HepG2 (cell line): ENCODE measurements around the gene PSRC1. TPM values are rescaled to one million over a fixed set of nuclear protein-coding genes. Genes with fewer than 3 reads are reported as not detected.

ENCODE experiments used
- ATAC-seq: fragments of 200-7000 bp; cut with Tn5 transposase; 3 replicates; pipeline ENCODE4 v1.9.1; 2020; ENCODE audit warnings: mild to moderate bottlenecking, moderate library complexity
- Bru-seq: library from RNA; stranded (reverse); fragments of 400-500 nt; gene quantifications from one replicate; lab custom pipeline; 2021; lab: Mats Ljungman, UMichigan
- BruChase-seq, 2 experiments: library from RNA; stranded (reverse); fragments of 400-500 nt; gene quantifications; one replicate each; lab custom pipeline; 2021; lab: Mats Ljungman, UMichigan
- BruUV-seq: library from RNA; stranded (reverse); fragments of 400-500 nt; replicated peaks from 2 replicates; lab custom pipeline; 2021; lab: Mats Ljungman, UMichigan
- CTCF ChIA-PET: fragments of 300-600 bp; formaldehyde crosslinking; extraction: SDS; loops from one replicate; lab custom pipeline; 2021; ENCODE audit warnings: low total read pairs, inconsistent platforms, low intra/inter-chr PET ratio; lab: Yijun Ruan, JAX
- POLR2A ChIA-PET: fragments of 350-600 bp; sonication (Branson Sonifier 250); formaldehyde crosslinking; loops from one replicate; lab custom pipeline; 2020; ENCODE audit warnings: antibody characterized with exemption, inconsistent platforms; lab: Yijun Ruan, JAX
- DNase-seq: peaks from one replicate; pipeline ENCODE4 v3.0.0-alpha.2; 2015; ENCODE audit warnings: low spot score
- FAIRE-seq: peaks from 3 replicates; lab custom pipeline; 2011; peaks lifted over from hg19 to GRCh38; lab: Jason Lieb, UNC
- H2AFZ ChIP-seq: one replicate; pipeline ENCODE4 v1.6.1; 2011; ENCODE audit warnings: low read length, inconsistent platforms
- H3K27ac ChIP-seq: fragments of 300-600 bp; 3 replicates; pipeline ENCODE4 v1.8.0; 2011; ENCODE audit warnings: mixed run types, mild to moderate bottlenecking, mixed read lengths, low read length, inconsistent platforms; ENCODE audit not compliant: insufficient read depth; ENCODE audit errors: extremely low read length
- H3K27me3 ChIP-seq, 2 experiments: fragments of 200-600 bp in 1 of 2; 2 replicates in 1 of 2; 3 replicates in 1 of 2; pipeline versions ENCODE4 v1.6.0 to v1.8.0; 2011; ENCODE audit warnings: low read length in 2 of 2, mild to moderate bottlenecking in 2 of 2, moderate library complexity in 2 of 2, inconsistent platforms in 1 of 2; ENCODE audit not compliant: insufficient read depth in 2 of 2, control insufficient read depth in 1 of 2
- H3K36me3 ChIP-seq, 2 experiments: fragments of 200-600 bp in 1 of 2; replicated peaks in 1 of 2; 2 replicates in 1 of 2; 3 replicates in 1 of 2; pipeline versions ENCODE4 v1.5.1 to v1.8.0; 2011; ENCODE audit warnings: low read length in 2 of 2, inconsistent platforms in 1 of 2; ENCODE audit not compliant: insufficient read depth in 2 of 2, control insufficient read depth in 1 of 2
- H3K4me1 ChIP-seq: 2 replicates; pipeline ENCODE4 v1.5.1; 2012; ENCODE audit warnings: low read length, inconsistent platforms; ENCODE audit not compliant: insufficient read depth
- H3K4me2 ChIP-seq: 2 replicates; pipeline ENCODE4 v1.6.0; 2011; ENCODE audit warnings: low read depth, low read length, inconsistent platforms
- H3K4me3 ChIP-seq, 3 experiments: fragments of 200-600 bp in 1 of 3; sonication (generic), shearing (Covaris generic) in 1 of 3; replicated peaks in 1 of 3; 2 replicates each; pipeline ENCODE4 v1.5.1; 2011 to 2016; ENCODE audit warnings: low read length in 3 of 3, inconsistent platforms in 2 of 3, low read depth in 2 of 3, mild to moderate bottlenecking in 2 of 3, control low read depth in 1 of 3, mixed read lengths in 1 of 3; ENCODE audit not compliant: insufficient read depth in 1 of 3
- H3K79me2 ChIP-seq: one replicate; pipeline ENCODE4 v1.6.1; 2011; ENCODE audit warnings: low read length, inconsistent platforms; ENCODE audit not compliant: insufficient read depth
- H3K9ac ChIP-seq: 2 replicates; pipeline ENCODE4 v1.6.0; 2011; ENCODE audit warnings: mild to moderate bottlenecking, low read depth, low read length, inconsistent platforms; ENCODE audit not compliant: insufficient read depth
- H3K9me3 ChIP-seq: 2 replicates; pipeline ENCODE4 v1.5.1; 2012; ENCODE audit warnings: mild to moderate bottlenecking, low read length
- H4K20me1 ChIP-seq: 2 replicates; pipeline ENCODE4 v1.6.0; 2011; ENCODE audit warnings: inconsistent platforms, mild to moderate bottlenecking, low read length, moderate library complexity; ENCODE audit not compliant: insufficient read depth
- CHD2 ChIP-seq: IDR thresholded peaks from 2 replicates; pipeline ENCODE4 v1.6.1; 2011; ENCODE audit warnings: low read depth, low read length, improper control_type of control experiment
- HOXD1 ChIP-seq: sonication (generic); formaldehyde crosslinking; IDR thresholded peaks from 2 replicates; pipeline ENCODE4 v1.5.0; 2020; ENCODE audit warnings: missing genetic modification reagents
- MEIS2 ChIP-seq: sonication (generic); formaldehyde crosslinking; IDR thresholded peaks from 2 replicates; pipeline ENCODE4 v1.9.0; 2021; ENCODE audit warnings: mild to moderate bottlenecking, missing genetic modification reagents
- MLLT10 ChIP-seq: sonication (generic); formaldehyde crosslinking; IDR thresholded peaks from 2 replicates; pipeline ENCODE4 v1.4.0; 2020; ENCODE audit warnings: missing genetic modification reagents
- NFIB ChIP-seq: sonication (generic); formaldehyde crosslinking; IDR thresholded peaks from 2 replicates; pipeline ENCODE4 v1.9.0; 2021; ENCODE audit warnings: missing genetic modification reagents, mild to moderate bottlenecking, borderline replicate concordance
- NR2F2 ChIP-seq: IDR thresholded peaks from 2 replicates; pipeline ENCODE4 v1.6.1; 2012; ENCODE audit warnings: low read depth, inconsistent platforms, borderline replicate concordance
- PAWR ChIP-seq: sonication (generic); formaldehyde crosslinking; IDR thresholded peaks from 2 replicates; pipeline ENCODE4 v1.4.0; 2020; ENCODE audit warnings: missing genetic modification reagents, mild to moderate bottlenecking, borderline replicate concordance
- PRMT3 ChIP-seq: sonication (generic); formaldehyde crosslinking; IDR thresholded peaks from 2 replicates; pipeline ENCODE4 v1.8.1; 2022; ENCODE audit warnings: low read depth, mild to moderate bottlenecking, moderate library complexity, missing genetic modification reagents, borderline replicate concordance
- SCMH1 ChIP-seq: sonication (generic); formaldehyde crosslinking; IDR thresholded peaks from 2 replicates; pipeline ENCODE4 v1.9.0; 2021; ENCODE audit warnings: missing genetic modification reagents, mild to moderate bottlenecking, borderline replicate concordance
- ZBTB2 ChIP-seq: sonication (generic); formaldehyde crosslinking; IDR thresholded peaks from 2 replicates; pipeline ENCODE4 v1.8.0; 2022; ENCODE audit warnings: low read depth, missing genetic modification reagents
- ZFY ChIP-seq: sonication (generic); formaldehyde crosslinking; IDR thresholded peaks from 2 replicates; pipeline ENCODE4 v1.4.0; 2020; ENCODE audit warnings: missing genetic modification reagents
- ZKSCAN5 ChIP-seq: sonication (generic); formaldehyde crosslinking; IDR thresholded peaks from 2 replicates; pipeline ENCODE4 v1.5.1; 2020; ENCODE audit warnings: mild to moderate bottlenecking, missing genetic modification reagents
- ZNF589 ChIP-seq: sonication (generic); formaldehyde crosslinking; conservative IDR thresholded peaks from 2 replicates; pipeline ENCODE4 v1.8.0; 2022; ENCODE audit warnings: mild to moderate bottlenecking, moderate library complexity, missing genetic modification reagents
- ZNF776 ChIP-seq: sonication (generic); formaldehyde crosslinking; IDR thresholded peaks from 2 replicates; pipeline ENCODE4 v1.4.0; 2020; ENCODE audit warnings: mild to moderate bottlenecking, missing genetic modification reagents
- WGBS: methylation state at CpG from one replicate; pipeline ENCODE4 v1.1.6; 2017; ENCODE audit warnings: low lambda C conversion rate; 5-methylcytosine and 5-hydroxymethylcytosine counted together
- in situ Hi-C: cut with HindIII; loops from 2 replicates; pipeline ENCODE4 v1.10.0; 2017; ENCODE audit warnings: low pct_unique_long_range_greater_than_20kb; ENCODE audit not compliant: extremely low pct_ligation_motif_present
- intact Hi-C: fragments of 100-400 bp; cut with micrococcal nuclease; formaldehyde crosslinking; loops from one replicate; pipeline ENCODE4 v1.10.0; 2022; ENCODE audit not compliant: unreplicated experiment
- long read RNA-seq, 2 experiments: library from RNA in 1 of 2; library from polyadenylated mRNA in 1 of 2; stranded (forward) in 1 of 2; unstranded in 1 of 2; transcript quantifications; one replicate each; pipeline ENCODE4 v2.0.0, GENCODE V29; 2019 to 2022
- polyA minus RNA-seq, 3 experiments: library from RNA; depleted of rRNA, polyadenylated mRNA; stranded (reverse); fragments of >200 nt; gene quantifications; 2 replicates each; pipeline ENCODE4 v1.2.3, GENCODE V29; 2011; ENCODE audit warnings: low replicate concordance in 1 of 3
- polyA plus RNA-seq, 8 experiments: library from polyadenylated mRNA; depleted of rRNA in 3 of 8; stranded (reverse) in 7 of 8; unstranded in 1 of 8; fragments of >200 nt; fragmentation: Illumina TruSeq in 4 of 8; extraction: Trizol in 4 of 8; gene quantifications; 2 replicates each; pipeline versions ENCODE4 v1.2.1 to v1.2.3, GENCODE V29; 2011 to 2016; ENCODE audit warnings: low read depth in 4 of 8, missing spikeins in 1 of 8, mixed read lengths in 1 of 8; ENCODE audit not compliant: insufficient read depth in 1 of 8
- total RNA-seq, 5 experiments: library from RNA; depleted of rRNA; stranded (reverse); fragments of >200 nt; fragmentation: Illumina TruSeq; extraction: Trizol; gene quantifications; 2 replicates each; pipeline ENCODE4 v1.2.3, GENCODE V29; 2016; ENCODE audit warnings: low read depth in 1 of 5
- TF ChIP-seq, protein P1 (sequence below): sonication (generic); formaldehyde crosslinking; IDR thresholded peaks from 2 replicates; pipeline ENCODE4 v1.4.0; 2020; ENCODE audit warnings: missing genetic modification reagents

The PSRC1 gene
- 26.5 and 28.6 TPM in 2 replicates for total RNA-seq (2016; rRNA removed; fragmentation: Illumina TruSeq; extraction: Trizol)
- 15.7 and 18.2 TPM in 2 replicates for total RNA-seq (2016; cell fraction: cytosol; rRNA removed; fragmentation: Illumina TruSeq; extraction: Trizol; ENCODE audit: low read depth)
- total RNA-seq (2016; cell fraction: insoluble cytoplasmic fraction; rRNA removed; fragmentation: Illumina TruSeq; extraction: Trizol): 23.7 and 27.5 TPM in 2 replicates
- 24.4 and 25.4 TPM in 2 replicates for total RNA-seq (2016; cell fraction: membrane; rRNA removed; fragmentation: Illumina TruSeq; extraction: Trizol)
- 23.6 and 27.9 TPM in 2 replicates for total RNA-seq (2016; cell fraction: nucleus; rRNA removed; fragmentation: Illumina TruSeq; extraction: Trizol)
- polyA plus RNA-seq (2011; rRNA removed): 23.9 and 30.3 TPM in 2 replicates
- polyA plus RNA-seq (2011; cell fraction: cytosol; rRNA removed): 11.8 and 18.1 TPM in 2 replicates
- polyA plus RNA-seq (2011; cell fraction: nucleus; rRNA removed): 104 and 135 TPM in 2 replicates
- polyA plus RNA-seq (2012): 12.2 and 19.3 TPM in 2 replicates
- 13.9 and 14.3 TPM in 2 replicates for polyA plus RNA-seq (2016; cell fraction: cytosol; fragmentation: Illumina TruSeq; extraction: Trizol; ENCODE audit: low read depth)
- polyA plus RNA-seq (2016; cell fraction: insoluble cytoplasmic fraction; fragmentation: Illumina TruSeq; extraction: Trizol; ENCODE audit: low read depth): 37.5 and 41.0 TPM in 2 replicates
- 24.3 and 27.2 TPM in 2 replicates for polyA plus RNA-seq (2016; cell fraction: membrane; fragmentation: Illumina TruSeq; extraction: Trizol; ENCODE audit: low read depth)
- polyA plus RNA-seq (2016; cell fraction: nucleus; fragmentation: Illumina TruSeq; extraction: Trizol; ENCODE audit: insufficient read depth, low read depth): 82.1 and 85.7 TPM in 2 replicates
- polyA minus RNA-seq (2011; rRNA and poly(A)+ RNA removed; ENCODE audit: low replicate concordance): 12.7 and 26.2 TPM in 2 replicates
- 7.7 and 12.2 TPM in 2 replicates for polyA minus RNA-seq (2011; cell fraction: cytosol; rRNA and poly(A)+ RNA removed)
- 12.3 and 21.4 TPM in 2 replicates for polyA minus RNA-seq (2011; cell fraction: nucleus; rRNA and poly(A)+ RNA removed)
- Bru-seq, nascent RNA: percentile 70 among the genes with signal in this experiment
- BruChase-seq, experiment 1, labeled RNA remaining after a 6-hour chase: percentile 83 among the genes with signal in this experiment
- percentile 75 among the genes with signal in this experiment for BruChase-seq, experiment 2, labeled RNA remaining after a 2-hour chase
- long read RNA-seq, experiment 1, transcript PSRC1-204 (8 exons, 1,742 nt): major isoform, 14 of 38 reads
- long read RNA-seq, experiment 1, partial matches to known transcripts: 3 of 38 reads
- long read RNA-seq, experiment 1, other reads (novel, unspliced or antisense): 16 of 38 reads
- long read RNA-seq, experiment 2, transcript PSRC1-203 (8 exons, 1,717 nt): major isoform, 7 of 34 reads
- long read RNA-seq, experiment 2, transcript PSRC1-204 (8 exons, 1,742 nt): minor isoform, 5 of 34 reads
- long read RNA-seq, experiment 2, partial matches to known transcripts: 10 of 34 reads
- long read RNA-seq, experiment 2, other reads (novel, unspliced or antisense): 11 of 34 reads

DNA sequence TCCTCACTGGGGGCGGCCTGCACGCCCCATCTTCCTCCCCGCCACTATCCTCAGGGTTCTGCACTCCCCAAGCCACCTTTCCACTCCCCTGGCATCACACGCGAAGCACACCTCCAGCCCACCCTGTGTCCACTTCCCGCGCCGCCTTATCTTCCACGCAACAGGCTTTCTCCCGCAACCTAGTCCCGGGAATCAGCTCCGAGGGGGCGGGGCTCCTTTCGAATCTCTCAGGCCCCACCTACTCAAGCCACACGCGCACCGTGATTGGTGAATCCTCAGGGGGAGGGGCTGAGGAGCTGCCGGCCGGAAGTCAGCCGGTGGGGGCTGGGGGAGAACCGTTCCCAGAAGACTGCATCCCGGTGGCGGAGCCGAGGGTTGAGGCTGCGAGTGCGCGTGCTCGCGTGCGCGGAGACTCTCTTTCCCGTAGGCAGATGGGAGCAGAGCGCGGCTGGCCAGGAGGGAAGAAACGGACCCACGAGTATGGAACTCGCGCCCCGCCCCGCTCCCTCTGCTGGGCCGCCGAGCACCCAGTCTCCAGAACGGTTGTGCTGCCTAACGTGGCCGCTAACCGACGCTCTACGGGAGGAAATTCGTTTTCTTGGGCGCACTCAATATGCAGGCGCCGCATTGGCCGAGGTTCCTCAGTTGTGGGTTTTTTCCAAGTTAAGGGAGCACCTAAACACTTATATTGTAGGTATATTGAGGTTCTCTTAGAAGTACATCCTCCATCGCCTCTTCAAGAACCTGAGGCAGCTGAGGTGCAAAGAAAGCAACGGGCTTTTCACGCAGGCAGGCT lies at the start of gene PSRC1:
Gene PSRC1 (minus strand): TSS at position 194 of the 796 bp plus-strand sequence.
- peak within 1 kb of the TSS; percentile 80 for H3K9ac ChIP-seq
- peak within 1 kb of the TSS; percentile 89 for H3K4me2 ChIP-seq
- peak; percentile 92 for FAIRE-seq
- POLR2A ChIA-PET: interaction anchor here (0.6 to 2.0 kb wide), 13 partner anchors 9 to 143 kb away, joined by 3 to 28 read pairs (median 8); partner anchors contain the start of genes MYBPHL, PSMA5, SARS1 and SORT1
- H3K27me3 ChIP-seq: no peaks in the 10 kb centered on the region; a peak in 1 of 5 replicates
- peak; percentile 90 for DNase-seq
- WGBS: 1% methylated on average over 35 of the region's 56 CpGs
- peaks cover 52% of the 10 kb centered on the region for H3K4me1 ChIP-seq
- peak within 1 kb of the TSS; percentile 75 to 99 (median 93) for H3K4me3 ChIP-seq
- H3K9me3 ChIP-seq: no peaks in the 10 kb centered on the region
- peak; percentile 95 for ATAC-seq
- in situ Hi-C loops (no loop called here), intact Hi-C loops (loop anchor here (1.0 to 2.0 kb wide), 4 partner anchors 8 to 110 kb away; no protein-coding TSS in a partner anchor)
- H3K27ac ChIP-seq: peak within 1 kb of the TSS; percentile 85
- TSS peak; percentile 96 for BruUV-seq
- CTCF ChIA-PET: interaction anchor here (1.9 kb wide), 1 partner anchor 19 kb away, joined by 8 read pairs; no protein-coding TSS in a partner anchor
- H2AFZ ChIP-seq: peak within 1 kb of the TSS; percentile 46
- H3K36me3 ChIP-seq: peaks cover 4 to 12% of the 10 kb centered on the region in 2 experiments; a peak in 2 of 5 replicates
- peaks cover 18% of the 10 kb centered on the region for H3K79me2 ChIP-seq
- no peaks in the 10 kb centered on the region for H4K20me1 ChIP-seq
- TF ChIP-seq ZNF589 (CRISPR knock-in tag) (peak; percentile 71; the same call in 1 of the 2 replicates), PAWR (CRISPR knock-in tag) (no peak), CHD2 (no peak), HOXD1 (CRISPR knock-in tag) (no peak), ZFY (peak; percentile 72), PRMT3 (CRISPR knock-in tag) (no peak), ZKSCAN5 (CRISPR knock-in tag) (no peak), MLLT10 (CRISPR knock-in tag) (no peak), ZBTB2 (CRISPR knock-in tag) (peak; percentile 94), MEIS2 (CRISPR knock-in tag) (0 out of 2 replicates have a peak, but pooled peaks have one; percentile 56), NFIB (CRISPR knock-in tag) (no peak), ZNF776 (CRISPR knock-in tag) (no peak), SCMH1 (CRISPR knock-in tag) (no peak), NR2F2 (no peak)
- TF ChIP-seq, protein P1, sequence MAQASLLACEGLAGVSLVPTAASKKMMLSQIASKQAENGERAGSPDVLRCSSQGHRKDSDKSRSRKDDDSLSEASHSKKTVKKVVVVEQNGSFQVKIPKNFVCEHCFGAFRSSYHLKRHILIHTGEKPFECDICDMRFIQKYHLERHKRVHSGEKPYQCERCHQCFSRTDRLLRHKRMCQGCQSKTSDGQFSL (CRISPR knock-in tag): no peak
